ENCODE measurements around the gene PACS2.

Gene PACS2

GRCh38 chr14:105368426-105368825 is 53.9 kb downstream of the PACS2 start:
- DNase-seq (ENCODE audit: low read depth in 2 of 2): no peak

- DNase-seq (ENCODE audit: low read depth in 2 of 2): no peak
These were observed 54.5 kb downstream of the PACS2 start for GRCh38 chr14:105368910-105369652.

GRCh38 chr14:105369653-105370040 is 55.1 kb downstream of the PACS2 start:
- no peak for DNase-seq (ENCODE audit: low read depth in 2 of 2)

- DNase-seq (ENCODE audit: low read depth in 2 of 2): no peak
These were observed 59.8 kb downstream of the PACS2 start for GRCh38 chr14:105374389-105374788.

GRCh38 chr14:105375635-105376057 is 61.1 kb downstream of the PACS2 start:
- DNase-seq (ENCODE audit: low read depth in 2 of 2): peak in 1 of 2 donors; percentile 23

- DNase-seq (ENCODE audit: low read depth in 2 of 2): no peak
These were observed 62.2 kb downstream of the PACS2 start for GRCh38 chr14:105376521-105377440.

GRCh38 chr14:105377555-105378182 is 63.1 kb downstream of the PACS2 start:
- no peak for DNase-seq (ENCODE audit: low read depth in 2 of 2)

- no peak for DNase-seq (ENCODE audit: low read depth in 2 of 2)
These were observed 63.7 kb downstream of the PACS2 start for GRCh38 chr14:105378199-105378598.

GRCh38 chr14:105378873-105379685 is 64.5 kb downstream of the PACS2 start:
- no peak for DNase-seq (ENCODE audit: low read depth in 2 of 2)

GRCh38 chr14:105379946-105380345 is 65.4 kb downstream of the PACS2 start:
- DNase-seq (ENCODE audit: low read depth in 2 of 2): no peak

GRCh38 chr14:105380756-105381155 is 66.2 kb downstream of the PACS2 start:
- DNase-seq (ENCODE audit: low read depth in 2 of 2): no peak

GRCh38 chr14:105381446-105382342 is 67.1 kb downstream of the PACS2 start:
- DNase-seq (ENCODE audit: low read depth in 2 of 2): no peak

GRCh38 chr14:105382343-105383082 is 68.0 kb downstream of the PACS2 start:
- DNase-seq (ENCODE audit: low read depth in 2 of 2): no peak

- DNase-seq (ENCODE audit: low read depth in 2 of 2): no peak
These were observed 68.7 kb downstream of the PACS2 start for GRCh38 chr14:105383083-105383730.

- no peak for DNase-seq (ENCODE audit: low read depth in 2 of 2)
These were observed 69.6 kb downstream of the PACS2 start for GRCh38 chr14:105384041-105384557.

- DNase-seq (ENCODE audit: low read depth in 2 of 2): no peak
These were observed 70.2 kb downstream of the PACS2 start for GRCh38 chr14:105384605-105385321.

GRCh38 chr14:105385322-105385637 is 70.7 kb downstream of the PACS2 start:
- DNase-seq (ENCODE audit: low read depth in 2 of 2): no peak

GRCh38 chr14:105385698-105386365 is 71.3 kb downstream of the PACS2 start:
- DNase-seq (ENCODE audit: low read depth in 2 of 2): no peak

Measured in activated CD4-positive, alpha-beta T cell treated with anti-CD3 and anti-CD28 coated beads for 24 hours (primary cell).